GM18907 (cell line): ENCODE measurements around the gene PPM1L.
A peak's percentile ranks its signal among the peaks of the same experiment; 100 is the strongest.
"Not testable (repeated sequence)": the region's sequence is repeated elsewhere in the genome, so short reads cannot be mapped to it uniquely, and the experiment has no call there.

Source experiments
- ATAC-seq: cut with Tn5 transposase; IDR thresholded peaks from one replicate; pipeline ENCODE4 v1.9.1; 2021; ENCODE audit warnings: mild to moderate bottlenecking, moderate library complexity; ENCODE audit not compliant: unreplicated experiment

The PPM1L gene

GRCh38 chr3:160755776-160756304 is at the start of gene PPM1L:
Gene PPM1L, plus strand, starts transcription at chr3:160756231.
- peak; percentile 57 for ATAC-seq

- ATAC-seq, result peak; percentile 64
Observed at GRCh38 chr3:160707187-160707794, 48.7 kb upstream of the PPM1L start.

GRCh38 chr3:160709477-160710182 is 46.4 kb upstream of the PPM1L start:
- no peak for ATAC-seq

- ATAC-seq, result not testable (repeated sequence)
Observed at GRCh38 chr3:160713144-160713543, 42.9 kb upstream of the PPM1L start.

- ATAC-seq, result no peak
Observed at GRCh38 chr3:160719710-160720109, 36.3 kb upstream of the PPM1L start.

GRCh38 chr3:160720123-160720746 is 35.8 kb upstream of the PPM1L start:
- peak; percentile 78 for ATAC-seq

GRCh38 chr3:160722331-160722730 is 33.7 kb upstream of the PPM1L start:
- no peak for ATAC-seq

GRCh38 chr3:160725338-160725737 is 30.7 kb upstream of the PPM1L start:
- no peak for ATAC-seq

- no peak for ATAC-seq
Observed at GRCh38 chr3:160735826-160736225, 20.2 kb upstream of the PPM1L start.

- no peak for ATAC-seq
Observed at GRCh38 chr3:160738048-160738447, 18.0 kb upstream of the PPM1L start.

- no peak for ATAC-seq
Observed at GRCh38 chr3:160739079-160739478, 17.0 kb upstream of the PPM1L start.

GRCh38 chr3:160746976-160747375 is 9.1 kb upstream of the PPM1L start:
- no peak for ATAC-seq

- ATAC-seq, result no peak
Observed at GRCh38 chr3:160747422-160747821, 8.6 kb upstream of the PPM1L start.

GRCh38 chr3:160748231-160748630 is 7.8 kb upstream of the PPM1L start:
- no peak for ATAC-seq

- ATAC-seq, result no peak
Observed at GRCh38 chr3:160748787-160749186, 7.2 kb upstream of the PPM1L start.

GRCh38 chr3:160753953-160754352 is 2.1 kb upstream of the PPM1L start:
- ATAC-seq, result no peak

GRCh38 chr3:160754371-160754854 is 1.6 kb upstream of the PPM1L start:
- ATAC-seq, result no peak

- ATAC-seq, result peak; percentile 92
Observed at GRCh38 chr3:160754855-160755747, 930 bp upstream of the PPM1L start.

GRCh38 chr3:160757233-160758106 is 1.4 kb downstream of the PPM1L start:
- ATAC-seq, result no peak
